Fibroblast of villous mesenchyme (primary cell): Measurements from ENCODE around the gene RALB. TPM values are rescaled to one million over a fixed set of nuclear protein-coding genes. Genes with fewer than 3 reads are reported as not detected.
A peak's percentile ranks its signal among the peaks of the same experiment; 100 is the strongest.

Experiments
- DNase-seq: peaks from one replicate; pipeline ENCODE4 v3.0.0-alpha.2; 2010; ENCODE audit warnings: low read depth
- H3K4me3 ChIP-seq: 2 replicates; pipeline ENCODE4 v1.5.1; 2011; ENCODE audit warnings: low read depth, mild to moderate bottlenecking, low read length
- total RNA-seq: library from RNA; depleted of rRNA; stranded (reverse); fragments of >200 nt; gene quantifications from 2 replicates; pipeline ENCODE4 v1.2.3, GENCODE V29; 2012
- TF ChIP-seq, protein P1 (sequence below): IDR thresholded peaks from 2 replicates; pipeline ENCODE4 v1.5.1; 2012; ENCODE audit warnings: low read depth, mild to moderate bottlenecking, low read length; ENCODE audit not compliant: insufficient read depth

The RALB gene
- total RNA-seq, 1 donor, result 66.9 TPM

DNA sequence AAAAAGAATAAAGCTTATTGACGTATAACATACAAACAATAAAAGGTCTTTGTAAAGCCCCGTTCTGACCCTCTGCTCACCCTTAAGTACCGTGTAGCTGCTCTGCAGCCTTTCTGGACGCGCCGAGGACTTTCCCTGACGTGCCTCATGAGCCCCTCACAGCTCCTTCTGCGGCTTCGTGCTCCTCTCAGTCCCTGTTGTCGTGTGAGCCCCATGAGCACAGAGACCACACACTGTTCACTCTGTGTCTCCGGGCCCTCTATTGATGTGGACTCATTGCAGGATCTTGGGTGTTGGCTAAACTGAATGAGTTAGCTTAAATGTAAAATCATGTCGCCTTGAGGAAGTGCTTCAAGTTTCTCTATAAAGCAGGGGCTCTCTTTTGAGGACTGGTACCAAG is 49.6 kb downstream of the RALB start:
- H3K4me3 ChIP-seq, result no peak overlapping the region
- TF ChIP-seq, protein P1, sequence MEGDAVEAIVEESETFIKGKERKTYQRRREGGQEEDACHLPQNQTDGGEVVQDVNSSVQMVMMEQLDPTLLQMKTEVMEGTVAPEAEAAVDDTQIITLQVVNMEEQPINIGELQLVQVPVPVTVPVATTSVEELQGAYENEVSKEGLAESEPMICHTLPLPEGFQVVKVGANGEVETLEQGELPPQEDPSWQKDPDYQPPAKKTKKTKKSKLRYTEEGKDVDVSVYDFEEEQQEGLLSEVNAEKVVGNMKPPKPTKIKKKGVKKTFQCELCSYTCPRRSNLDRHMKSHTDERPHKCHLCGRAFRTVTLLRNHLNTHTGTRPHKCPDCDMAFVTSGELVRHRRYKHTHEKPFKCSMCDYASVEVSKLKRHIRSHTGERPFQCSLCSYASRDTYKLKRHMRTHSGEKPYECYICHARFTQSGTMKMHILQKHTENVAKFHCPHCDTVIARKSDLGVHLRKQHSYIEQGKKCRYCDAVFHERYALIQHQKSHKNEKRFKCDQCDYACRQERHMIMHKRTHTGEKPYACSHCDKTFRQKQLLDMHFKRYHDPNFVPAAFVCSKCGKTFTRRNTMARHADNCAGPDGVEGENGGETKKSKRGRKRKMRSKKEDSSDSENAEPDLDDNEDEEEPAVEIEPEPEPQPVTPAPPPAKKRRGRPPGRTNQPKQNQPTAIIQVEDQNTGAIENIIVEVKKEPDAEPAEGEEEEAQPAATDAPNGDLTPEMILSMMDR, result no peak
- DNase-seq, result no peak

DNA sequence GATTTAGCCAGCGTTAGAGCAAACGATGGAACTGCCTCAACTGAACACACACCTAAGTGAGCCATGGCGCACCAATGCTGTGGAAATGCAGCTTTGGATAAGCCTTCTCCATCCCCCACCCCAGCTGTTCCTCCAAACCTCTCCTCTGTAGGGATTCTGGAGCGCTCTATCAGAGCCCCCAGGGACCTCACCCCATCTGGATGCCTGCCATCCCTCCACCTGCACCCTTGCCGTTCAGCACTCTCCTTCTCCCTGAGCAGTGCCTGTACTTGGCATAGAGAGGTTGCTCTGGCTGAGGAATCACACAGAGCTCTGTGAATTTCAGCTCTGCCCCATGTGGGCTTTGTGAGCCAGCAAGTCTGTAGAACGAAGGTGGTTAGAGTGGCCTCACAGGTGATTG is 50.5 kb downstream of the RALB start:
- TF ChIP-seq, protein P1, result no peak
- DNase-seq, result no peak
- H3K4me3 ChIP-seq, result no peak overlapping the region

DNA sequence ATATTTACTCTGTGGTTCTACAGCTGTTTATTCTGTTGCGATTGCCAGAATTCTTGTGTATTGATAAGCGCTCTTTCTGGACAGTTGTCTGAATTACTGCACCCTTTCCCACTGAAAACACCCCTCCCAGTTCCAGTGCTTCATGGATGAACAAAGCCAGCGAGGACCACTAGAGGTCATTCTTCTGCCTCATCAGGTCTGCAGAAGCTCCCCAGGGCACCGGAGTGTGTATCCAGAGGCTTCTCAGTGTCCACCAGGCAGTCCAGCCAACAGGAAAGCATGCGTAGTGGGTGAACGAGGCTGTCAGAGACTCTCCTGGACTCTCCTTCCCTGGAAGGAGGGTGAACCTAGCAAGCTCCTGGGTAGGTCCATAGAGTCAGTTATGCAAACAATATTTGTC is 52.6 kb downstream of the RALB start:
- peak; percentile 45 for DNase-seq
- TF ChIP-seq, protein P1, result peak; percentile 55
- H3K4me3 ChIP-seq, result no peak overlapping the region

DNA sequence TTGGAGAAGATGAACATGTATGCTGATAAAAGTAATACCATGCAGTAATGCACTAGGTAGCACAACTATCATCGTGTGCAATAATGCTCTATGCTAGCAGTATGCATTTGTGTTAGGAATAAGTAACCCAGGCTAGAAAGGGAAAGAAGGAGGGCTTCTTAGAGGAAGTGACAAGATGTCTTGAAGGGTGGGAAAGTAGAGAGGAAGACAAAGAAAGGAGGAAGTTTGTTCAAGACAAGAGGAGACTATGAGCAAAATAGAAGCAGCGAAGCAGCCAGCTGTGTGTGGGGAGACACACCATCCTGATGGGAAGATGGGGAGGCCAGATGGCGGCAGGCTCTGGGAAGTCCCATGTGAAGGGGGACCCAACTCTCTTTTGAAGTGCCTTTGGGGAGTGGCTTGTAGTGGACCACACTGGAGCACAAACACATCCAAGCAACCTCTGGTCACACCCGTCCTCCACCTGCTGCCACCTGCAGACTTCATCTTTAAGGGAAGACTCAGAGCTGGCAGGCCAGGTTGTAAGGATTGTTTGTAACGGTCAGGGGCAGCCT is 53.4 kb downstream of the RALB start:
- no peak for DNase-seq
- no peak overlapping the region for H3K4me3 ChIP-seq
- TF ChIP-seq, protein P1, result no peak

DNA sequence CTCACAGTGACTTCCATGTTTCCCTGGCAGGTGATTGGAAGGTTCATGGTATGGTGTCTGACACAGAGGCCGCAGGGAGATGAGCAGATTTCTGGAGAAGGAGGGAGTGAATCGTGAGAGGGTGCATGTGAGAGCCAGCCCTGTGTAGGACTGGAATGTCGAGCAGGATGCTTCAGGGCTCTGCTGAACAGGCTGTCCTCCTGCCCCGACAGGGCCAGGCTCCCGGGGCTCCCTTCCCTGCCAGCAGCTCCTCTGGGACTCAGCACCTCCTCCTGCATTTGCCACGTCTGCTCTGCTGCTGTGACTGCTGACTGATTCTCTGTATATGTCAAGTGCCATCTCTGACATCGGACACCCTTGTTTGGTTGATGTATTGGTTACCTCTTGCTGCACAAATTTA is 54.8 kb downstream of the RALB start:
- no peak overlapping the region for H3K4me3 ChIP-seq
- DNase-seq, result no peak
- TF ChIP-seq, protein P1, result no peak

DNA sequence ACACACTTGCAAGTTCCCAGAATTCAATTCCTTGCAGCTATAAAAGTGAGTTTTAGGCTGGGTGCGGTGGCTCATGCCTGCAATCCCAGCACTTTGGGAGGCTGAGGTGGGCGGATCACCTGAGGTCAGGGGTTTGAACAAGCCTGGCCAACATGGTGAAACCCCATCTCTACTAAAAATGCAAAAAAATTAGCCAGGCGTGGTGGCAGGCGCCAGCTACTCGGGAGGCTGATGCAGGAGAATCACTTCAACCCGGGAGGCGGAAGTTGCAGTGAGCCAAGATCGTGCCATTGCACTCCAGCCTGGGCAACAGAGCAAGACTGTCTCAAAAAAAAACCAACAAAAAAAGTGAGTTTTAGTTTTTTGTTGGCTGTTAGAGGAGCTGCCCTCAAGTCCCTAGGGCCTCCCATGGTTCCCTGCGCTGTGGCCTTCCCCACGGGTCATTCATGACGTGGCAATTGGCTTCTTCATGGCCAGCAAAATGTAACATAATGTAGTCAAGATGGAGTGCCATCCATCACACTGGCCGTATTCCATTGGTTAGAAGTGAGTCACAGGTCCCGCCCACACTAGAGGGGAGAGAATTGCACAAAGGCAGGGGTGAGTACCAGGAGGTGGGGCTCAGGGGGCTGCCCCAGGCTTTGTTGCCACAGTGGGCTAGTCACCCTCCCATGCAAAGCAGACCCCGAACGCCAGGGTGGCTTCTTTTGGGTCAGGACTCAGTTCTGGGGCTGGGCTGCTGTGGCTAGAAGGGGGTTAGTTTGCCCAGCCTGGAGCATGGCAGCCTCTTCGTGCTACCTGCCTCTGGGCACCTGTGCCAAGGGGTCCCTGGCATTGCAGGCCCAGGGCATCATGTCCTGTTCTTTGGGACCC is 55.6 kb downstream of the RALB start:
- no peak for DNase-seq

More for the DNA sequence above, 55.6 kb downstream of the RALB start:
- no peak overlapping the region for H3K4me3 ChIP-seq
- TF ChIP-seq, protein P1, result no peak
